PC-9 (cell line): ENCODE results near the gene SUFU. TPM values are rescaled to one million over a fixed set of nuclear protein-coding genes. Genes with fewer than 3 reads are reported as not detected.

Experiments used
- BruUV-seq: library from RNA; stranded (reverse); fragments of 400-500 nt; replicated peaks from 2 replicates; lab custom pipeline; 2021; lab: Mats Ljungman, UMichigan
- CTCF ChIA-PET: fragments of 300-600 bp; sonication (Branson Sonifier 250); formaldehyde crosslinking; loops from one replicate; lab custom pipeline; 2022; ENCODE audit warnings: antibody characterized with exemption; lab: Charles Lee
- POLR2A ChIA-PET: fragments of 300-600 bp; sonication (Branson Sonifier 250); formaldehyde crosslinking; loops from one replicate; lab custom pipeline; 2022; ENCODE audit warnings: antibody characterized with exemption; ENCODE audit not compliant: unreplicated experiment; lab: Charles Lee
- DNase-seq, 2 experiments: peaks; one replicate each; pipeline versions ENCODE4 v3.0.0 to v3.0.0-alpha.2; 2015 to 2022; ENCODE audit warnings: mixed read lengths in 1 of 2
- H2AFZ ChIP-seq: fragments of 200-600 bp; sonication (generic); 2 replicates; pipeline ENCODE4 v1.8.1; 2017; ENCODE audit warnings: antibody characterized with exemption
- H3F3A ChIP-seq: fragments of 200-600 bp; sonication (generic); 2 replicates; pipeline ENCODE4 v1.8.1; 2017; ENCODE audit warnings: antibody characterized with exemption, mild to moderate bottlenecking, low read depth; ENCODE audit not compliant: insufficient read depth
- H3K27ac ChIP-seq: fragments of 200-600 bp; sonication (generic); 2 replicates; pipeline ENCODE4 v1.6.1; 2016; ENCODE audit warnings: mixed run types
- H3K27me3 ChIP-seq: fragments of 200-600 bp; sonication (generic); 2 replicates; pipeline ENCODE4 v1.6.1; 2016; ENCODE audit warnings: low read depth, mixed run types; ENCODE audit not compliant: insufficient read depth
- H3K36me3 ChIP-seq: fragments of 200-600 bp; sonication (generic); 2 replicates; pipeline ENCODE4 v1.6.1; 2016; ENCODE audit warnings: low read depth, mixed run types
- H3K4me1 ChIP-seq: fragments of 200-600 bp; sonication (generic); replicated peaks from 2 replicates; pipeline ENCODE4 v1.6.1; 2016; ENCODE audit warnings: mixed run types; ENCODE audit not compliant: insufficient read depth
- H3K4me2 ChIP-seq: fragments of 200-600 bp; sonication (generic); 2 replicates; pipeline ENCODE4 v1.6.1; 2017; ENCODE audit warnings: mixed run types
- H3K4me3 ChIP-seq: fragments of 200-600 bp; sonication (generic); 2 replicates; pipeline ENCODE4 v1.6.1; 2016; ENCODE audit warnings: mixed run types
- H3K79me2 ChIP-seq: fragments of 200-600 bp; sonication (generic); 2 replicates; pipeline ENCODE4 v1.6.1; 2017; ENCODE audit warnings: low read depth, mixed run types
- H3K9me2 ChIP-seq: fragments of 200-600 bp; sonication (generic); 2 replicates; pipeline ENCODE4 v1.8.1; 2017; ENCODE audit warnings: mild to moderate bottlenecking; ENCODE audit not compliant: insufficient read depth
- H3K9me3 ChIP-seq: fragments of 200-600 bp; sonication (generic); 2 replicates; pipeline ENCODE4 v1.8.1; 2016; ENCODE audit warnings: low read depth; ENCODE audit not compliant: insufficient read depth
- H4K20me1 ChIP-seq: fragments of 200-600 bp; sonication (generic); 2 replicates; pipeline ENCODE4 v1.8.1; 2017; ENCODE audit not compliant: insufficient read depth
- EZH2 ChIP-seq: fragments of 200-600 bp; sonication (generic); IDR thresholded peaks from 2 replicates; pipeline ENCODE4 v1.8.0; 2017; ENCODE audit warnings: antibody characterized with exemption, low read depth
- intact Hi-C: fragments of 100-400 bp; cut with micrococcal nuclease; formaldehyde crosslinking; loops from one replicate; pipeline ENCODE4 v1.10.0; 2022; ENCODE audit not compliant: unreplicated experiment
- total RNA-seq: library from RNA; stranded (reverse); gene quantifications from 2 replicates; pipeline ENCODE4 v1.2.3, GENCODE V29; 2021
- TF ChIP-seq, protein P1 (sequence below): fragments of 200-600 bp; sonication (generic); conservative IDR thresholded peaks from 2 replicates; pipeline ENCODE4 v1.6.1; 2017; ENCODE audit warnings: mixed run types, antibody characterized with exemption, mild to moderate bottlenecking, moderate library complexity

Gene SUFU
- total RNA-seq, 1 experiment from 2014 or later: 20.2 TPM

DNA sequence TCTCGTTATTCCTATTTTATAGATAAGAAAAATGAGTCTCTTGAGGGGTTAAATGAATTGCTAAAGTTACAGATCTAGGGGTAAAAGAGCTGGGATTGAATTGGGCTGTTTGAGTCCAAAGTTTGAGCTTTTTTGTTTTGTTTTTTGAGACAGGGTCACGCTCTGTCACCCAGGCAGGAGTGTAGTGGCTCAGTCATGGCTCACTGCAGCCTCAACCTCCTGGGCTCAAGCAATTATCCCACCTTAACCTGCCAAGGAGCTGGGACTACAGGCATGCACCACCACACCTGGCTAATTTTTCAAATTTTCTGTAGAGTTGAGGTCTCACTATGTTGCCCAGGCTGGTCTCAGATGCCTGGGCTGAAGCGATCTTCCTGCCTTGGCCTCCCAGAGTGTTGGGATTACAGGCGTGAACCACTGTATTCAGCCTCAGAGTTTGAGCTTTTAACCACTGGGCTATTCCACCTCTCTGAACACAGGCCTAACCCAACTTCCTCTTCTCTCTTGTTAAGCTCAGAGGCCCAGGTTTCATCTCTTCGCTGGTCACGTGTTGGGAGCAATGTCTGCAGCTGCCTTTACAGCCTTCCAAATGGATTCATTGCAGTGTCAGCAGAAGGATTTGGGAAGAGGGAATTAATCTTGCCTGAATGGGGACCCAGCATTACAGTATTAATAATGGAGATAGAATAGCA, 8.0 kb downstream of the SUFU start:
- H3K9me2 ChIP-seq: no peaks in the 10 kb centered on the region
- H3K36me3 ChIP-seq: no peaks in the 10 kb centered on the region
- no TSS peak for BruUV-seq
- peaks cover 35% of the 10 kb centered on the region for H3K4me1 ChIP-seq
- peaks cover 18% of the 10 kb centered on the region for H3F3A ChIP-seq
- H3K9me3 ChIP-seq: no peaks in the 10 kb centered on the region
- DNase-seq: no peak
- intact Hi-C loops: no loop called here
- H3K4me2 ChIP-seq: no peak overlapping the region
- no peak overlapping the region for H3K27ac ChIP-seq
- no peak overlapping the region for H3K4me3 ChIP-seq
- H2AFZ ChIP-seq: no peak overlapping the region
- H4K20me1 ChIP-seq: no peaks in the 10 kb centered on the region
- H3K79me2 ChIP-seq: peaks cover 8% of the 10 kb centered on the region
- TF ChIP-seq, protein P1, sequence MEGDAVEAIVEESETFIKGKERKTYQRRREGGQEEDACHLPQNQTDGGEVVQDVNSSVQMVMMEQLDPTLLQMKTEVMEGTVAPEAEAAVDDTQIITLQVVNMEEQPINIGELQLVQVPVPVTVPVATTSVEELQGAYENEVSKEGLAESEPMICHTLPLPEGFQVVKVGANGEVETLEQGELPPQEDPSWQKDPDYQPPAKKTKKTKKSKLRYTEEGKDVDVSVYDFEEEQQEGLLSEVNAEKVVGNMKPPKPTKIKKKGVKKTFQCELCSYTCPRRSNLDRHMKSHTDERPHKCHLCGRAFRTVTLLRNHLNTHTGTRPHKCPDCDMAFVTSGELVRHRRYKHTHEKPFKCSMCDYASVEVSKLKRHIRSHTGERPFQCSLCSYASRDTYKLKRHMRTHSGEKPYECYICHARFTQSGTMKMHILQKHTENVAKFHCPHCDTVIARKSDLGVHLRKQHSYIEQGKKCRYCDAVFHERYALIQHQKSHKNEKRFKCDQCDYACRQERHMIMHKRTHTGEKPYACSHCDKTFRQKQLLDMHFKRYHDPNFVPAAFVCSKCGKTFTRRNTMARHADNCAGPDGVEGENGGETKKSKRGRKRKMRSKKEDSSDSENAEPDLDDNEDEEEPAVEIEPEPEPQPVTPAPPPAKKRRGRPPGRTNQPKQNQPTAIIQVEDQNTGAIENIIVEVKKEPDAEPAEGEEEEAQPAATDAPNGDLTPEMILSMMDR: no peak
- TF ChIP-seq EZH2: no peak
- ChIA-PET CTCF (no interaction called here), POLR2A (interaction anchor here (0.6 kb wide), 1 partner anchor 33 kb away, joined by 15 read pairs; no protein-coding TSS in a partner anchor)
- no peaks in the 10 kb centered on the region for H3K27me3 ChIP-seq

DNA sequence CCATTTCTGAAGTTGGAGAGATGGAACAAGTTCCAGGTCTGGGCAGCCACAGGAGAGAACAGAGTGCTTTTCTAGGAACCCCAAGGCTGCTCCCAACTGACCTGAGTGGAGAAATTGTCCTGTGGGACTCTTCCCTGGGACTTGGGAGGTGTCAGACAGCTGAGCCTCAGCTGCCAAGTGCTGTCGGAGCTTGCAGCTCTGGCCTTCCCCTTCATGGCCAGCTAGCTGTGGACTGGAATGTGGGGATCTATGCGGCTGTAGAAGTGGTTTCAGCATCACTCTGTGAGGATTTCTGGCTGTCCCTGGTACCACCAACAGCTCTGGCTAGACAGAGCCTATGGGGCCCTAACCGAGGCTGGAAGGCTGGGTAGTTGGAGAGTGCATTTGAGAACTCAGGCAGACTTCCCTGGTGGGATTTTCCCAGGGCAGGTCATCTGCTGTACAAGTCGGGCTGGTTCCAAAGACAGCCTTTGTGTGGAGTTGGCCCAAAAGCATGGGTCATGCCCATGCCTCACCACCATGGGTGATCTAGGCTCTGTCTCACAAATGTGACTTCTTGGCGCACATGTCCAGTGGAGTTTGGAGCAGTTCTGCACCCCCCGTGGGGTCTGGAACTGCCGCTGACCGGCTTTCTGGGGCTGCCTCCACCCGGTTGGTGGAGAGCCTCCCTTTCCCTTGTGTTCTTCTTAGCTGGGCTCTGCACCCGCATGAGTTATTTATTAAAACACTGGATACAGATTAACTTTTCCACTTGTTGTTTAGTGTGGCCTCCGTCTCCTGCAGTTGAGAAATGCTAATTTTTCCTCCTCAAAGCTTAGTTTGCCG, 10.9 kb downstream of the SUFU start:
- POLR2A ChIA-PET: no interaction called here

DNA sequence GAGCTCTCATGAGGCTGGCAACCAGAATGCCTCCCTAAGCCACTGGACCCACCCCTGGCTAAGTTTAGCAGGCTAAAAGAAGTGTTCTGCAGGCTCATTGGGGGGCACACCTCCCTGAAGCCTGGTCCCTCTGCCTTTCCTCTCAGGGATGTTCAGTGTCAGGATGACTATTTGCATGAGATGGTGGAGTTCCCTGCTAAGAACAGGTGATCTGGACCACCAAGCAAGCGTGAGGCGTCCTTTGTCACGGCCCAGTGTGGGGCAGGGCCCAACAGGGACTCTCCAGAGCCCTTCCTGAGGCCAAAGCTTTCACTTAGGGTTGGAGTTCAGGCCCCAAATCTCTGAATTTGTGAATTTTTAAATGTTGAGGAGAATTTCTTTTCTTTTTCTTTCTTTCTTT, 12.0 kb downstream of the SUFU start:
- no peak overlapping the region for H3K4me2 ChIP-seq
- no peaks in the 10 kb centered on the region for H3K4me1 ChIP-seq
- no peaks in the 10 kb centered on the region for H3K27me3 ChIP-seq
- ChIA-PET CTCF (no interaction called here), POLR2A (no interaction called here)
- H3K9me2 ChIP-seq: no peaks in the 10 kb centered on the region
- H3K79me2 ChIP-seq: no peaks in the 10 kb centered on the region; the same call in 1 of the 2 replicates
- TF ChIP-seq, protein P1: no peak
- TF ChIP-seq EZH2: no peak
- H4K20me1 ChIP-seq: no peaks in the 10 kb centered on the region
- BruUV-seq: no TSS peak
- DNase-seq: no peak
- H3K36me3 ChIP-seq: no peaks in the 10 kb centered on the region
- H3K9me3 ChIP-seq: no peaks in the 10 kb centered on the region
- H3F3A ChIP-seq: no peaks in the 10 kb centered on the region
- no peak overlapping the region for H3K4me3 ChIP-seq
- no peak overlapping the region for H2AFZ ChIP-seq
- intact Hi-C loops: no loop called here
- H3K27ac ChIP-seq: no peak overlapping the region

More for the DNA sequence above, 10.9 kb downstream of the SUFU start:
- no peak overlapping the region for H2AFZ ChIP-seq
- DNase-seq: no peak
- no TSS peak for BruUV-seq
- CTCF ChIA-PET: no interaction called here
- H3K4me3 ChIP-seq: no peak overlapping the region
- H3F3A ChIP-seq: peaks cover 5% of the 10 kb centered on the region; the same call in 1 of the 2 replicates
- H3K9me2 ChIP-seq: no peaks in the 10 kb centered on the region
- no peaks in the 10 kb centered on the region for H3K27me3 ChIP-seq
- H3K27ac ChIP-seq: no peak overlapping the region
- intact Hi-C loops: no loop called here
- H4K20me1 ChIP-seq: no peaks in the 10 kb centered on the region
- no peak overlapping the region for H3K4me2 ChIP-seq
- no peak for TF ChIP-seq EZH2
- TF ChIP-seq, protein P1: no peak
- H3K9me3 ChIP-seq: no peaks in the 10 kb centered on the region
- no peaks in the 10 kb centered on the region for H3K36me3 ChIP-seq
- peaks cover 5% of the 10 kb centered on the region for H3K4me1 ChIP-seq
- H3K79me2 ChIP-seq: no peaks in the 10 kb centered on the region; the same call in 1 of the 2 replicates
